Measurements from ENCODE around the gene SRSF1.

SRSF1 gene, protein sequence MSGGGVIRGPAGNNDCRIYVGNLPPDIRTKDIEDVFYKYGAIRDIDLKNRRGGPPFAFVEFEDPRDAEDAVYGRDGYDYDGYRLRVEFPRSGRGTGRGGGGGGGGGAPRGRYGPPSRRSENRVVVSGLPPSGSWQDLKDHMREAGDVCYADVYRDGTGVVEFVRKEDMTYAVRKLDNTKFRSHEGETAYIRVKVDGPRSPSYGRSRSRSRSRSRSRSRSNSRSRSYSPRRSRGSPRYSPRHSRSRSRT

DNA sequence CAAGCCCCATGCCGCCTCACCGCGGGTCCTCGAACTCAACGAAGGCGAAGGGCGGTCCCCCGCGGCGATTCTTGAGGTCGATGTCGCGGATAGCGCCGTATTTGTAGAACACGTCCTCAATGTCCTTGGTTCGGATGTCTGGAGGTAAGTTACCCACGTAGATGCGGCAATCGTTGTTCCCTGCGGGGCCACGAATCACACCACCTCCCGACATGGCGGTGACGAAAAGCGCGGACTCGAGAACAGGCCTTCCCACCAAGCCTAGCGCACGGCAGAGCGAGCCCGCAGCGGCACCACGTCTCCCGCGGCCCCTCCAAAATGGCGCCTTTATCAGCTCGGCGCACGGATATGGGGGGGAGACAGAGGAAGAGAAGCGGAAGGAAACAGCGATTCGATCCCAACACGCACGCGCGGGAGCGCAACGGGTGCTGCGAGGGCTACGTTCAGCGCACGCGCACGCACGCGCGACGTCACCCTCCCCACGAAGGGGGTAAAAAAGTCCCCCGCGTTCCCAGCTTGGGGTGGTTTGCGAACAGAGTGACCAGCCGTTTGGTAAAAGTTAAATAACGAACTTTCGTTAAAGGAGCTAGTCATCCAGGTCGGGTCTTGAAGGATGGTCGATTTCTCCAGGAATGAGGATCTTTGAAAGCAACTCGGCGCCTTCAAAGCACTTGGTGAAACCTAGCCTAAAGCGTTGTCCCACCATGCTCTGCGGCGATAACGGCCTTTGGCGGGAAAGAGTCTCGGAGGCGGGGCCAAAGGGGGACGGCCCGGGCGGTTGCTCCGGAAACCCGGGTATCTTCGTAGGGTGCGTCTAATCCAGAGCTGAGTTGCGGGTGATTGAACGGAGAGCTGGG lies at the start of gene SRSF1:
Gene SRSF1 (minus strand): TSS at position 323 of the 857 bp plus-strand sequence. CDS start 109 bp downstream, at position 214.
- H3K4me3 ChIP-seq (replicated peaks; ENCODE audit: low read depth, low read length), result peak within 1 kb of the TSS; percentile 80
- H3K36me3 ChIP-seq (ENCODE audit: control insufficient read depth, insufficient read depth, low read length), result peaks cover 6% of the 10 kb centered on the region
- H3K27me3 ChIP-seq (replicated peaks; ENCODE audit: control insufficient read depth, insufficient read depth, low read length), result no peaks in the 10 kb centered on the region
- TF ChIP-seq, protein P1, sequence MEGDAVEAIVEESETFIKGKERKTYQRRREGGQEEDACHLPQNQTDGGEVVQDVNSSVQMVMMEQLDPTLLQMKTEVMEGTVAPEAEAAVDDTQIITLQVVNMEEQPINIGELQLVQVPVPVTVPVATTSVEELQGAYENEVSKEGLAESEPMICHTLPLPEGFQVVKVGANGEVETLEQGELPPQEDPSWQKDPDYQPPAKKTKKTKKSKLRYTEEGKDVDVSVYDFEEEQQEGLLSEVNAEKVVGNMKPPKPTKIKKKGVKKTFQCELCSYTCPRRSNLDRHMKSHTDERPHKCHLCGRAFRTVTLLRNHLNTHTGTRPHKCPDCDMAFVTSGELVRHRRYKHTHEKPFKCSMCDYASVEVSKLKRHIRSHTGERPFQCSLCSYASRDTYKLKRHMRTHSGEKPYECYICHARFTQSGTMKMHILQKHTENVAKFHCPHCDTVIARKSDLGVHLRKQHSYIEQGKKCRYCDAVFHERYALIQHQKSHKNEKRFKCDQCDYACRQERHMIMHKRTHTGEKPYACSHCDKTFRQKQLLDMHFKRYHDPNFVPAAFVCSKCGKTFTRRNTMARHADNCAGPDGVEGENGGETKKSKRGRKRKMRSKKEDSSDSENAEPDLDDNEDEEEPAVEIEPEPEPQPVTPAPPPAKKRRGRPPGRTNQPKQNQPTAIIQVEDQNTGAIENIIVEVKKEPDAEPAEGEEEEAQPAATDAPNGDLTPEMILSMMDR (IDR thresholded peaks at IDR 0.05; ENCODE audit: insufficient read depth, low read length, poor library complexity, severe bottlenecking), result no peak
- DNase-seq (ENCODE audit: extremely low read depth, insufficient read length), result peak; percentile 98

DNA sequence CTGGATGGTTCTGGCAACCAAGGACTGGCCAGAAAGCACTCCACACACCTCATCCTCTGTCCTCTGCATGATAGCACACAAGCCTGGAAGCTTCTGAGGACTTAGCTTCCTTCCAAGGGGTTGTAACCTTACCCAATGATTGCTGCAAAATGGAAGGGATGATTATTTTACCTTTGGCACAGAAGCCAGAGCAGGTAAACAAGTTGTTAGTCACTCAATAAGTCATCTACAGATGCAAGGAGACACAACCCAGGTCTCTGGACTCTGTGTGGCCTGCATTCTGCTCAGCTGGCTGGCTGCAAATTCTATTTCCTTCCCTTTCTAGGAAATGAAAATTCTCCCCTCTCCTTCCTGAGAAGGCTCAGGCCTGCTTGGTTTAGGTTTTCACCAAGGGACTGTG lies 49.4 kb upstream of the SRSF1 start:
- no peak overlapping the region for H3K4me3 ChIP-seq (replicated peaks; ENCODE audit: low read depth, low read length)
- H3K27me3 ChIP-seq (replicated peaks; ENCODE audit: control insufficient read depth, insufficient read depth, low read length), result no peaks in the 10 kb centered on the region; the same call in none of the 2 replicates
- TF ChIP-seq, protein P1 (IDR thresholded peaks at IDR 0.05; ENCODE audit: insufficient read depth, low read length, poor library complexity, severe bottlenecking), result no peak

GRCh38 chr17:58054641-58055040 lies 47.6 kb upstream of the SRSF1 start:
- Histone ChIP-seq H3K36me3 (ENCODE audit: control insufficient read depth, insufficient read depth, low read length) (no peaks in the 10 kb centered on the region), H3K4me3 (replicated peaks; ENCODE audit: low read depth, low read length) (no peak overlapping the region), H3K27me3 (replicated peaks; ENCODE audit: control insufficient read depth, insufficient read depth, low read length) (no peaks in the 10 kb centered on the region; the same call in 1 of the 2 replicates)
- no peak for DNase-seq (ENCODE audit: extremely low read depth, insufficient read length)
- TF ChIP-seq, protein P1 (IDR thresholded peaks at IDR 0.05; ENCODE audit: insufficient read depth, low read length, poor library complexity, severe bottlenecking), result no peak

More for the DNA sequence above, 49.4 kb upstream of the SRSF1 start:
- DNase-seq (ENCODE audit: extremely low read depth, insufficient read length), result no peak
- H3K36me3 ChIP-seq (ENCODE audit: control insufficient read depth, insufficient read depth, low read length), result no peaks in the 10 kb centered on the region

DNA sequence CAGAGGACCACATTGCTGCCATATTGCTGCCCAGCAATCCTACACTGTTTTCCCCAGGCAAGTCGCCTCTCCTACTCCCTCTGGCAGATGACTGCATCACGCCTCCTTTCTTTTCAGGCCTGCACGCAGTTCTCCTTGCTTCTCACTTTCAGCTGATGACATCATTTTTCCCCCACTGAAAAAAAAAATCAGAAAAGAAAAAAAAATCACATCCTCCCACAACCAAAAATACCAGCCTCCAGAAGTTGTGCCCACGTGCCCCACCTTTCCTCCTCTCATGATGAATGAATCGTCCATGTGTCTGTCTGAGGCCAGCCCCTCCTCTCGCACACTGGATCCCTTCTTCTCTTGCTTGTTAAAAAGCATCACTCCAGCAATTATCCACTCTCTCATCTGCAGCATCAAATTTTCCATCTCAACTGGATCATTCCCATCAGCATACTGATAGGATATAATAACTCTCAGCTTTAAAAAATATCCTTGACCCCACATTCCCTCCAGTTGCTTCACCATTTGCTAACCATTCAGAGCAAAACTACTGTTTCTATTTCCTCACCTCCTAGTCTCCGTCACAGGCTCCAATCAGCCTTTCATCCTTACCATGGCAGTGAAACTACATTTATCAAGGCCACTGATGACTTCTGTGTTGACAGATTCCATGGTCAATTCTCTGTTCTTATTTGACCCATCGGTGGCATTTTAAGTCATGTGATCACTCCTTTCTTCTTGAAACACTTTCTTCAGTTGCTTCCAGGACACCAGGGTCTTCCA lies 46.1 kb upstream of the SRSF1 start:
- no peaks in the 10 kb centered on the region; the same call in 1 of the 2 replicates for H3K27me3 ChIP-seq (replicated peaks; ENCODE audit: control insufficient read depth, insufficient read depth, low read length)
- no peak for DNase-seq (ENCODE audit: extremely low read depth, insufficient read length)
- no peak overlapping the region for H3K4me3 ChIP-seq (replicated peaks; ENCODE audit: low read depth, low read length)
- TF ChIP-seq, protein P1 (IDR thresholded peaks at IDR 0.05; ENCODE audit: insufficient read depth, low read length, poor library complexity, severe bottlenecking), result no peak
- H3K36me3 ChIP-seq (ENCODE audit: control insufficient read depth, insufficient read depth, low read length), result no peaks in the 10 kb centered on the region

- TF ChIP-seq, protein P1 (IDR thresholded peaks at IDR 0.05; ENCODE audit: insufficient read depth, low read length, poor library complexity, severe bottlenecking), result no peak
- DNase-seq (ENCODE audit: extremely low read depth, insufficient read length), result no peak
- Histone ChIP-seq H3K27me3 (replicated peaks; ENCODE audit: control insufficient read depth, insufficient read depth, low read length) (no peaks in the 10 kb centered on the region; the same call in 1 of the 2 replicates), H3K4me3 (replicated peaks; ENCODE audit: low read depth, low read length) (no peak overlapping the region), H3K36me3 (ENCODE audit: control insufficient read depth, insufficient read depth, low read length) (no peaks in the 10 kb centered on the region)
These were observed 45.4 kb upstream of the SRSF1 start for GRCh38 chr17:58052407-58052806.
